Heart right ventricle (tissue), 16 donors: ENCODE data around the gene ERICH3. TPM values are rescaled to one million over a fixed set of nuclear protein-coding genes. Genes with fewer than 3 reads are reported as not detected.

ENCODE experiments used
- ATAC-seq, 8 donors: fragments of 200-7000 bp; cut with Tn5 transposase; one replicate each; pipeline ENCODE4 v1.9.1; 2020; ENCODE audit warnings: mild to moderate bottlenecking in 8 of 8, moderate library complexity in 8 of 8, moderate number of reproducible peaks in 1 of 8
- DNase-seq, 2 donors: peaks; one replicate each; pipeline ENCODE4 v3.0.0-alpha.2; 2020
- H3K27ac ChIP-seq, 10 donors: fragments of 200-600 bp; sonication (generic) in 2 of 10; one replicate each; pipeline versions ENCODE4 v1.5.0 to v1.8.0; 2020 to 2022; ENCODE audit warnings: mild to moderate bottlenecking in 3 of 10
- H3K27me3 ChIP-seq, 7 donors: fragments of 200-600 bp; one replicate each; pipeline ENCODE4 v1.8.0; 2021 to 2022; ENCODE audit warnings: mild to moderate bottlenecking in 2 of 7
- H3K36me3 ChIP-seq, 9 donors: fragments of 200-600 bp; sonication (generic) in 1 of 9; one replicate each; pipeline versions ENCODE4 v1.5.0 to v1.8.0; 2020 to 2022; ENCODE audit warnings: mild to moderate bottlenecking in 2 of 9
- H3K4me1 ChIP-seq, 9 donors: fragments of 200-600 bp; sonication (generic) in 1 of 9; one replicate each; pipeline versions ENCODE4 v1.5.0 to v1.8.0; 2020 to 2022; ENCODE audit warnings: mild to moderate bottlenecking in 4 of 9
- H3K4me3 ChIP-seq, 10 donors: fragments of 200-600 bp; sonication (generic) in 2 of 10; one replicate each; pipeline versions ENCODE4 v1.5.0 to v1.8.0; 2020 to 2022; ENCODE audit warnings: mild to moderate bottlenecking in 7 of 10, moderate library complexity in 2 of 10
- H3K9me3 ChIP-seq, 11 donors: fragments of 200-600 bp in 10 of 11; sonication (generic) in 2 of 11; one replicate each; pipeline versions ENCODE4 v1.5.0 to v1.8.0; 2013 to 2022; ENCODE audit warnings: mild to moderate bottlenecking in 2 of 11, control low read depth in 1 of 11, moderate library complexity in 1 of 11
- WGBS, 2 donors: extraction: QIAGEN DNeasy Blood & Tissue Kit; methylation state at CpG; one replicate each; pipeline ENCODE4 v1.1.7; 2013; ENCODE audit warnings: inconsistent platforms in 1 of 2; 5-methylcytosine and 5-hydroxymethylcytosine counted together
- intact Hi-C, 10 donors: fragments of 100-400 bp; cut with DNase I; formaldehyde crosslinking; loops; one replicate each; pipeline versions ENCODE4 v1.11.1 to v1.14.2; 2022
- polyA plus RNA-seq, 2 donors: library from polyadenylated mRNA; stranded (reverse); fragments of 200-250 nt; gene quantifications; one replicate each; pipeline ENCODE4 v1.2.3, GENCODE V29; 2013
- total RNA-seq, 10 donors: library from RNA; stranded (reverse); fragmentation: NEBNext Ultra II Directional in 3 of 10; extraction: Animal tissue kit (Norgen Biotek cat#: 25700) in 3 of 10; gene quantifications; one replicate each; pipeline versions ENCODE4 v1.2.1 to v1.2.4, GENCODE V29; 2021 to 2023
- TF ChIP-seq, protein P1 (sequence below), 9 donors: fragments of 200-600 bp; sonication (generic) in 2 of 9; IDR thresholded peaks; one replicate each; pipeline versions ENCODE4 v1.5.0 to v1.8.0; 2021 to 2022; ENCODE audit warnings: antibody characterized with exemption in 9 of 9, mild to moderate bottlenecking in 5 of 9, moderate library complexity in 1 of 9
- donor health status: Arrhythmogenic right ventricular cardiomyopathy.
- donor health status: ischemic (EF 13 %, LVEDD 7.1; RV severe dilation, severe dysfunction).
- donor health status: healthy with polysubstance abuse.
- donor health status: DM: no; HTN: yes; CAD: no.
- donor health status: DM: no; HTN: no; CAD: no.
- donor health status: ischemic (EF 25% LVEDD 6.9; RV normal size, moderate dysfunction).
- donor health status: ischemic (EF 25% LVEDD 5.7; RV mildly dilated, moderate dysfunction).
- donor health status: healthy.
- donor health status: DM: yes; HTN: yes; CAD: no.
- donor health status: Ischemic cardiomyopathy.
- donor health status: ischemic (EF 35%, LVEDD 5.7; RV mildly dilated, moderate dysfunction).
- donor health status: nonischemic (EF 11% LVEDD 7.7; RV severe dilation, severe dysfunction).
- donor health status: DM: yes; HTN: yes; CAD: no.
- donor health status: PGD.
- donor health status: ischemic (EF 29% LVEDD 5.4; RV normal size, mild dysfunction).
- donor health status: nonischemic (EF 23%, LVEDD 6.1; RV moderate dilation, normal function).

ERICH3 gene
- total and polyA plus RNA-seq, 12 donors = 0.01 to 0.13 (median 0.06) TPM; not detected in 8

DNA sequence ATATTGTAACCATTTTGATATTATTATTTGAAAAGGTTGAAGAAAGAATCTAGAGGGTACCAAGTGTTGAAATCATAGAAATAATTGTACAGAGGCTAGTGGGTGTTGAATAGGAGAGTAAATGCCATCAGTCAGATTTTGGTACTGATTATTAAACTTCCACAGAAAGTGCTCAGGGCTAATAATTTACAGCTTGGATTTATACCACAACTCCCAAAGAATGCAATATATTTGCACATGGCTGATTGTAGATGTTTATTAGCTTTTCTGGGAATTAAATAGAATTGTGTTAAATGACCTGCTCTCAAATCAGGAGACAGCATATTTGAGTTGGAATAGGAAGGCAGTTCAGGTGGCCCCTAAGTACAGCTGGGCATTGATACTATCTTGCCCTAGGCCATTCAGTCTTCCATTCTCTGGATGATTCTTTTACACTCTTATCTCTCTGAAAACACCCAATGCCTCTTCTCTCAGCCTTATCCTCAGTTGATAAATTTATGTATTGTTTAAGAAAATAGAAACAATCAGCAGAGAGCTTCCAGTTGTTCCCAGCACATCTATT is 63.7 kb downstream of the ERICH3 start:
- Histone ChIP-seq H3K4me1 (no peaks in the 10 kb centered on the region), H3K27ac (no peak overlapping the region), H3K4me3 (no peak overlapping the region), H3K36me3 (no peaks in the 10 kb centered on the region), H3K9me3 (peaks cover 0 to 4% (median 0%) of the 10 kb centered on the region in 11 donors), H3K27me3 (no peaks in the 10 kb centered on the region)
- TF ChIP-seq, protein P1, sequence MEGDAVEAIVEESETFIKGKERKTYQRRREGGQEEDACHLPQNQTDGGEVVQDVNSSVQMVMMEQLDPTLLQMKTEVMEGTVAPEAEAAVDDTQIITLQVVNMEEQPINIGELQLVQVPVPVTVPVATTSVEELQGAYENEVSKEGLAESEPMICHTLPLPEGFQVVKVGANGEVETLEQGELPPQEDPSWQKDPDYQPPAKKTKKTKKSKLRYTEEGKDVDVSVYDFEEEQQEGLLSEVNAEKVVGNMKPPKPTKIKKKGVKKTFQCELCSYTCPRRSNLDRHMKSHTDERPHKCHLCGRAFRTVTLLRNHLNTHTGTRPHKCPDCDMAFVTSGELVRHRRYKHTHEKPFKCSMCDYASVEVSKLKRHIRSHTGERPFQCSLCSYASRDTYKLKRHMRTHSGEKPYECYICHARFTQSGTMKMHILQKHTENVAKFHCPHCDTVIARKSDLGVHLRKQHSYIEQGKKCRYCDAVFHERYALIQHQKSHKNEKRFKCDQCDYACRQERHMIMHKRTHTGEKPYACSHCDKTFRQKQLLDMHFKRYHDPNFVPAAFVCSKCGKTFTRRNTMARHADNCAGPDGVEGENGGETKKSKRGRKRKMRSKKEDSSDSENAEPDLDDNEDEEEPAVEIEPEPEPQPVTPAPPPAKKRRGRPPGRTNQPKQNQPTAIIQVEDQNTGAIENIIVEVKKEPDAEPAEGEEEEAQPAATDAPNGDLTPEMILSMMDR (IDR thresholded peaks at IDR 0.05) = no peak
- intact Hi-C loops = no loop called here
- DNase-seq = no peak
- no peak for ATAC-seq

DNA sequence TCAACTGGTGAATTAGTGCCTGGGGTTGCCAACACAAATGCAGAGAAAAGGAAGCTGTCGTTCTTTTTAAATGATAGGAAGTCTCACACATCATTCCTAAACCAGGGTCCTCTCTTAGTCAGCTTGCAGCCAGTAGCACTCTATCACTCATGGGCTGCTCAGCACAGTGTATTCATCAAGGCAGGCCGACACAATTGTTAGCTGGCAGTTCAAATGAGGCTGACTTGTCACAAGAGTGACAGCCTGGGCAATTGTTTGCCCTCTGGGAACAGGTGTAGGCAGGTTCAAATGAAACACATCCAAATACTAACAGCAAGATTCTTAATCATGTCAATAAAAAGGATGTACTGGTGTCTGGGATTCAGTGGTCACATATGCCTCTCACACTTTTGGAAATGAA is 76.9 kb downstream of the ERICH3 start:
- H3K4me1 ChIP-seq = no peaks in the 10 kb centered on the region
- 58 to 63% methylated on average over 2 of the region's 2 CpGs for WGBS, 2 donors
- no peaks in the 10 kb centered on the region for H3K36me3 ChIP-seq
- no peak overlapping the region for H3K4me3 ChIP-seq
- intact Hi-C loops = no loop called here
- TF ChIP-seq, protein P1 (IDR thresholded peaks at IDR 0.05) = no peak
- H3K9me3 ChIP-seq = no peaks in the 10 kb centered on the region
- H3K27ac ChIP-seq = no peak overlapping the region
- ATAC-seq (no peak), DNase-seq (no peak)
- H3K27me3 ChIP-seq = no peaks in the 10 kb centered on the region

DNA sequence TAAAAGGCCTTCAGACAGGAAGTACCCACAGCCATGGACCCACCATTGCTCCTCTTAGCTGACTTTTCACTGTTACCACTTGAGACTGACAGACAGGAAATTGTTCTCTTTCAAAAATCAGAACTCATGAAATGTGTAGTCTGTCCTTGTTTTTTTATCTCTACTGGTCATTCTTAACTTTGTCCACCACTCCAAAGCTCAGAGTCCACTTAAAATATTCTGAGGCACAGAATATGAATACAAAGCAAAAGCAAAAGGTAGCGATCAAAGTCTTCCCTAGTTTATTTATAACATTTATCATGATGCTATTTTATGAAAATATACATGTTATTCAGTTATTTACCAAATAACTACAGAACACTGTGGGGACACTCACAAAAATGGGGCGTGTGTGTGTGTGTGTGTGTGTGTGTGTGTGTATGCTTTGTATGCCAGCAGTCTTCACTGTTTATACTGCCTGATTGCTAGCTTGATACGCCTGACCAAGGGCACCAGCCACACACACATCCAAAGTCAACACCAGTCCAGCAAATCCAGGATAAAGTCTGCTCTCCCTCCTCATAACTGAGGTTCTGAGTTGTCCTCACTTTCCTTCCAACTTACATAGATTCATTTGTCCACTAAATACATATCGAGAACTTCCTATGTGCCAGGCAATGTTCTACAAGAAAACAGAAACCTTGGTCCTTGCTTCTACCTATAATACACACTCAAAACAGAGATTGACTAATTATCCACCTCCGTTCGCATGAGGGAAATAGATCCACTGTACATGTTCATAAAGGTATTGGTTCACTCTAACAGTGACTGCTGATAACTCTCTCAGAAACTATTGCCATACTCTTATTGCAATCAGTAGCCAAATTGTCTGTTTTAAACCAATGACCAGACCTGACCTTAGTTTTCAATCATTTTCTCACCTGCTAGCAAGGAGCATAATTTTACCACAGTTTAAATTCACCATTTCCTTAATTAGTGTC is 79.4 kb downstream of the ERICH3 start:
- intact Hi-C loops = no loop called here
- no peak overlapping the region for H3K27ac ChIP-seq
- H3K4me1 ChIP-seq = no peaks in the 10 kb centered on the region
- TF ChIP-seq, protein P1 (IDR thresholded peaks at IDR 0.05) = no peak
- no peaks in the 10 kb centered on the region for H3K36me3 ChIP-seq
- H3K4me3 ChIP-seq = no peak overlapping the region
- 79 to 86% methylated on average over 6 of the region's 6 CpGs for WGBS, 2 donors
- H3K27me3 ChIP-seq = no peaks in the 10 kb centered on the region
- DNase-seq = no peak
- H3K9me3 ChIP-seq = no peaks in the 10 kb centered on the region
- ATAC-seq = no peak

DNA sequence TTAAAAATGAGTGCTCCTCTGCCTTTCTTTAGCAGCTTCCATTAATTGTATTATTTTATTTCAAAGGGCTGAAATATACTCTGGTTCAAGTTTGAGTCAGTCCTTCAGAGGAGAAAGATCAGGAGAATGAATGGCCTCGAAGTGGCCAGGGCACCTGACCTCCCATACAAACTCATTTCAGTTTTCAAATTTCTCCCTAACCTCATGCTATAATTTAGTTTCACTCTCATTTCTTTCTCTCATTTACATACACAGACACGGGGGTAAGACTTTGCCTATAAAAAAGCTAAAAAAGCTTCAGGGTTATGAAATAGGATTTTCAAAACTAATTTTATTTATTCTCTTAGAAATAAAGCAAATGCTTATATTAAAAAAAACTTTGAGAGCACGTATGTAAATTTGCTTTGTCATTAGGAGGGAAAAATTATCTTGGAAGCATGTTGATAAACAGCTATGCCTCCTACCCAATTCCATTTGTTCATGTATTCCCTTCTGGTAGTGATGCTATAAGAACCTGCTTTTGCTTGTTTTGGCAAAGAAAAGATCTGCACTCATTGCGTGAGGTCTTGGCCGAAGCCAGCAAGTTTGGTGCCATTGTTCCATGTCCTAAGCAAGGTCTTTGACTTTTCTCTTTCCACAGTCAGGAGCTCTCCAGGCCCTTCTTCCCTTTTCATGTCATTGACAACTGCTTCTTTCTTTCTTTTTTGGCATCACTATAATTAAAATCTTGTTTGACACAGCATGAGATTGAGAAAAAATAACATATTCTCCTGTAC is 80.8 kb downstream of the ERICH3 start:
- ATAC-seq (no peak), DNase-seq (no peak)
- TF ChIP-seq, protein P1 (IDR thresholded peaks at IDR 0.05) = no peak
- H3K9me3 ChIP-seq = no peaks in the 10 kb centered on the region
- no peaks in the 10 kb centered on the region for H3K36me3 ChIP-seq
- no peak overlapping the region for H3K27ac ChIP-seq
- H3K4me1 ChIP-seq = no peaks in the 10 kb centered on the region
- no peaks in the 10 kb centered on the region for H3K27me3 ChIP-seq
- intact Hi-C loops = no loop called here
- 69 to 76% methylated on average over 5 of the region's 5 CpGs for WGBS, 2 donors
- no peak overlapping the region for H3K4me3 ChIP-seq
